Parathyroid adenoma (tissue), 2 donors: ENCODE results near the gene ABCC12.

Experiments
- H2AFZ ChIP-seq: fragments of 300-600 bp; sonication (generic); one replicate; pipeline ENCODE4 v1.7.0; 2017; ENCODE audit warnings: antibody characterized with exemption, mild to moderate bottlenecking
- H3K27ac ChIP-seq: fragments of 300-600 bp; sonication (generic); one replicate; pipeline ENCODE4 v1.7.0; 2017
- H3K27me3 ChIP-seq: fragments of 300-600 bp; sonication (generic); one replicate; pipeline ENCODE4 v1.7.0; 2017; ENCODE audit warnings: low read length; ENCODE audit not compliant: control insufficient read depth, insufficient read depth
- H3K36me3 ChIP-seq: fragments of 300-600 bp; sonication (generic); one replicate; pipeline ENCODE4 v1.7.0; 2017; ENCODE audit warnings: low read length; ENCODE audit not compliant: control insufficient read depth, insufficient read depth
- H3K4me1 ChIP-seq: fragments of 300-600 bp; sonication (generic); one replicate; pipeline ENCODE4 v1.7.0; 2017; ENCODE audit warnings: control low read depth
- H3K4me2 ChIP-seq: fragments of 300-600 bp; sonication (generic); one replicate; pipeline ENCODE4 v1.7.0; 2017; ENCODE audit warnings: low read length
- H3K4me3 ChIP-seq: fragments of 300-600 bp; sonication (generic); one replicate; pipeline ENCODE4 v1.7.0; 2017; ENCODE audit warnings: low read depth, low read length
- H3K79me2 ChIP-seq: fragments of 300-600 bp; sonication (generic); one replicate; pipeline ENCODE4 v1.7.0; 2017; ENCODE audit warnings: control low read depth
- H3K9ac ChIP-seq: fragments of 300-600 bp; sonication (generic); one replicate; pipeline ENCODE4 v1.7.0; 2017; ENCODE audit warnings: mild to moderate bottlenecking
- H3K9me3 ChIP-seq: fragments of 300-600 bp; sonication (generic); one replicate; pipeline ENCODE4 v1.7.0; 2017; ENCODE audit warnings: low read length; ENCODE audit not compliant: control insufficient read depth
- CTCF ChIP-seq: fragments of 300-600 bp; sonication (generic); IDR thresholded peaks from one replicate; pipeline ENCODE4 v1.7.0; 2017; ENCODE audit warnings: antibody characterized with exemption, mild to moderate bottlenecking
- donor health status: primary hyperparathyroidism.

The ABCC12 gene

DNA sequence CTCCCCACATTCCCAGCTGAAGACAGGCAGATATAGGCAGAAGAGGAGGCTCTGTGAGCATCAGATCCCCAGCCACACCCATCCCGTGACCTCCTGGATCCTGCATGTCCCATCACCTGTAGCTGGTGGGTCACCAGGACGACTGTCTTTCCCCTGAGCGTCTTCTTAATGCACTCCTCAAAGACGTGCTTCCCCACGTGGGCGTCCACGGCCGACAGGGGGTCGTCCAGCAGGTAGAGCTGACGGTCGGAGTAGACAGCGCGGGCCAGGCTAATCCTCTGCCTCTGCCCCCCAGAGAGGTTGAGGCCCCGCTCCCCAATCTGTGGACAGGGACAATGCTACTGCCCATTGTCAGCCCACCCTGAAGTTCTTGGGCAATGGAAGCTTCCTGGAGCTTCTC is 40.5 kb downstream of the ABCC12 start:
- H3K9ac ChIP-seq = no peak overlapping the region

GRCh38 chr16:48114410-48114809 is 41.4 kb downstream of the ABCC12 start:
- Histone ChIP-seq H3K27ac (no peak overlapping the region), H3K27me3 (no peaks in the 10 kb centered on the region), H3K36me3 (no peaks in the 10 kb centered on the region), H3K4me1 (no peaks in the 10 kb centered on the region), H3K9ac (no peak overlapping the region), H3K4me3 (no peak overlapping the region), H3K9me3 (no peaks in the 10 kb centered on the region), H3K79me2 (no peaks in the 10 kb centered on the region), H2AFZ (no peak overlapping the region), H3K4me2 (no peak overlapping the region)
- TF ChIP-seq CTCF = no peak

More for the DNA sequence above, 40.5 kb downstream of the ABCC12 start:
- Histone ChIP-seq H3K4me1 (no peaks in the 10 kb centered on the region), H3K4me3 (no peak overlapping the region), H3K27me3 (no peaks in the 10 kb centered on the region), H3K4me2 (no peak overlapping the region), H3K79me2 (no peaks in the 10 kb centered on the region), H3K9me3 (no peaks in the 10 kb centered on the region), H3K36me3 (no peaks in the 10 kb centered on the region), H2AFZ (no peak overlapping the region), H3K27ac (no peak overlapping the region)
- no peak for TF ChIP-seq CTCF

- no peaks in the 10 kb centered on the region for H3K4me1 ChIP-seq
- no peak overlapping the region for H3K9ac ChIP-seq
- no peak overlapping the region for H3K4me2 ChIP-seq
- H3K79me2 ChIP-seq = no peaks in the 10 kb centered on the region
- no peaks in the 10 kb centered on the region for H3K36me3 ChIP-seq
- H3K27me3 ChIP-seq = no peaks in the 10 kb centered on the region
- no peak for TF ChIP-seq CTCF
- H3K27ac ChIP-seq = no peak overlapping the region
- H3K4me3 ChIP-seq = no peak overlapping the region
- no peak overlapping the region for H2AFZ ChIP-seq
- H3K9me3 ChIP-seq = no peaks in the 10 kb centered on the region
Observed at GRCh38 chr16:48113471-48113870, 42.3 kb downstream of the ABCC12 start.

- Histone ChIP-seq H3K9ac (no peak overlapping the region), H3K79me2 (no peaks in the 10 kb centered on the region), H3K36me3 (no peaks in the 10 kb centered on the region), H3K27ac (no peak overlapping the region), H3K9me3 (no peaks in the 10 kb centered on the region), H3K4me2 (no peak overlapping the region), H3K27me3 (no peaks in the 10 kb centered on the region), H2AFZ (no peak overlapping the region), H3K4me1 (no peaks in the 10 kb centered on the region), H3K4me3 (no peak overlapping the region)
- TF ChIP-seq CTCF = no peak
Observed at GRCh38 chr16:48113001-48113400, 42.8 kb downstream of the ABCC12 start.

DNA sequence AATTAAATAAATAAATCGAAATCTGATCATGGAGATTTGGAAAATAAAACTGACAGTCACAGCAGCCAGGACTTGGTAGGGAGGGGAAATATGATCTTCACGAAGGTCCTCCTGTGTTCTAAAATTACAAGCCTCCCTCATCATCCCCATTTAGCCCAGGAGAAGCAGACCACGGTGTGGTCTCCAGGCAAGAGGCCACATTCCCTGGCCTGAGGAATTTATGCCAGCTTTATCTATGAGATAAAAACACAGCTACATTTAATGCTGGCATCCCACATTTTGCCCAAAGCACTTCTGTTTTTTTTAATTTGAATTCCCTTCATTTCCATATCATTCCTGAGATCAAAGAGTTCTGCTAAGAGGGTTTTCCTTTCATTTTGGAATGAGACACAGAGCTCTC is 43.2 kb downstream of the ABCC12 start:
- H3K4me2 ChIP-seq = no peak overlapping the region
- no peak for TF ChIP-seq CTCF

More for the DNA sequence above, 43.2 kb downstream of the ABCC12 start:
- Histone ChIP-seq H3K79me2 (no peaks in the 10 kb centered on the region), H3K4me1 (no peaks in the 10 kb centered on the region), H3K9ac (no peak overlapping the region), H3K9me3 (no peaks in the 10 kb centered on the region), H3K4me3 (no peak overlapping the region), H3K27me3 (no peaks in the 10 kb centered on the region), H3K27ac (no peak overlapping the region), H2AFZ (no peak overlapping the region), H3K36me3 (no peaks in the 10 kb centered on the region)
